GM19099 (cell line): ENCODE data around the gene UBE2I.

ENCODE experiments used
- POLR2A ChIP-seq: IDR thresholded peaks from 3 replicates; pipeline ENCODE4 v1.6.1; 2011; ENCODE audit warnings: low read depth; ENCODE audit not compliant: insufficient read length; ENCODE audit errors: extremely low read depth

UBE2I gene

GRCh38 chr16:1337486-1337885, 28.1 kb downstream of the UBE2I start:
- TF ChIP-seq POLR2A = no peak

GRCh38 chr16:1338119-1338730, 28.8 kb downstream of the UBE2I start:
- TF ChIP-seq POLR2A = no peak

- no peak for TF ChIP-seq POLR2A
Measured at GRCh38 chr16:1338855-1339675, 29.6 kb downstream of the UBE2I start.

- TF ChIP-seq POLR2A = no peak
Measured at GRCh38 chr16:1340730-1341494, 31.5 kb downstream of the UBE2I start.

- no peak for TF ChIP-seq POLR2A
Measured at GRCh38 chr16:1341495-1342420, 32.3 kb downstream of the UBE2I start.

GRCh38 chr16:1342526-1343427, 33.3 kb downstream of the UBE2I start:
- TF ChIP-seq POLR2A = no peak

GRCh38 chr16:1343428-1344242, 34.2 kb downstream of the UBE2I start:
- no peak for TF ChIP-seq POLR2A

- no peak for TF ChIP-seq POLR2A
Measured at GRCh38 chr16:1344499-1344898, 35.1 kb downstream of the UBE2I start.

GRCh38 chr16:1345087-1345486, 35.7 kb downstream of the UBE2I start:
- no peak for TF ChIP-seq POLR2A

- no peak for TF ChIP-seq POLR2A
Measured at GRCh38 chr16:1345651-1346421, 36.4 kb downstream of the UBE2I start.

- TF ChIP-seq POLR2A = no peak
Measured at GRCh38 chr16:1346422-1347285, 37.2 kb downstream of the UBE2I start.

GRCh38 chr16:1347286-1347855, 37.9 kb downstream of the UBE2I start:
- TF ChIP-seq POLR2A = no peak
